IPS-15b (cell line): ENCODE data around the gene PSMD14.
"Not testable (repeated sequence)": the region's sequence is repeated elsewhere in the genome, so short reads cannot be mapped to it uniquely, and the experiment has no call there.

Experiments used
- H3K27me3 ChIP-seq: one replicate; pipeline ENCODE4 v1.6.1; 2013; ENCODE audit warnings: low read length; ENCODE audit not compliant: control insufficient read depth, insufficient read depth
- H3K36me3 ChIP-seq: one replicate; pipeline ENCODE4 v1.6.1; 2013; ENCODE audit warnings: low read length; ENCODE audit not compliant: control insufficient read depth, insufficient read depth
- H3K4me1 ChIP-seq: one replicate; pipeline ENCODE4 v1.6.1; 2013; ENCODE audit warnings: mild to moderate bottlenecking, low read length; ENCODE audit not compliant: control insufficient read depth, insufficient read depth
- H3K4me3 ChIP-seq: one replicate; pipeline ENCODE4 v1.5.1; 2013; ENCODE audit warnings: low read depth, low read length
- H3K9ac ChIP-seq: one replicate; pipeline ENCODE4 v1.6.1; 2013; ENCODE audit warnings: low read depth, mild to moderate bottlenecking, low read length
- H3K9me3 ChIP-seq: one replicate; pipeline ENCODE4 v1.6.1; 2013; ENCODE audit warnings: mild to moderate bottlenecking, low read length; ENCODE audit not compliant: control insufficient read depth, insufficient read depth

Gene PSMD14

DNA sequence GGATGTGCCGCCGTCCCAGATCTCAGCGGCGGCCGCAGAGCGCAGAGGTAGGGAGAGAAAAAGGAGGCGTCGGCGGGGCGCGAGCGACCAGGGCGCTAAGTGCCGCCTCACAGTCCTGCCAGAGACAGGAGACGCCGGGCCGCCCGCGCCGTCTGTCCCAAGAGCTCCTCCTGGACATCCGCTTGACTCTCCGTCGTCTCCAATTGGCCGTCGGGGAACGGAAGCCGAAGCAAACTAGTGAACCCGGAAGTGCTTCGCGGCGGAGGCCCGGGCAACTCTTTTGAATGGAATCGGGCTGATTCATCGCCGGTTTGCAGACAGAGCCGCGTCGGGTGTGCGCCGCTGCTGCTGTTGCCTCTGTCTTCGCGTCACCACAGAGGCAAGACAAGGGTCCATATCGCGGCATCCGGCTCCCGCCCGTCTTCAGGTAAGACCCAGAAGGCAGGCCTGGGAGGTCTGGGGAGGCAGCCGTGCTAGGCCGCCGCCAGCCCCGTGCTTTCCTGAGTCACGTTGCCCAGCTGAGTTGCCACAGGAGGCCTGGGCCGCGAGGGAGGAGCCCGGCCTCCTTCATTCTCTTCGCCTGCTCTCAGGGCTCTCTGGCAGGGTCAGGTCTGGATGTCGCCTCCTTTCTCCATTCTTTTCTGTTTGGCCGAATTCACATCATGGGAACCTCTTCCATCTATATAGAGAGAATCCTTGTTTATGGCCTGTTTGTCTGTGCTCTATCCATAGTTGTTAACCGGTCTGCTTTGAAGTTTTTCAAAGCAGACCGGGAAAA lies at the start of gene PSMD14:
PSMD14 (plus strand) TSS at position 248 of the 778 bp plus-strand sequence. CDS start 10,401 bp downstream, outside the sequence.
- Histone ChIP-seq H3K9ac (peak within 1 kb of the TSS; percentile 97), H3K9me3 (no peaks in the 10 kb centered on the region), H3K36me3 (no peaks in the 10 kb centered on the region), H3K27me3 (no peaks in the 10 kb centered on the region), H3K4me3 (peak within 1 kb of the TSS; percentile 86), H3K4me1 (no peaks in the 10 kb centered on the region)

DNA sequence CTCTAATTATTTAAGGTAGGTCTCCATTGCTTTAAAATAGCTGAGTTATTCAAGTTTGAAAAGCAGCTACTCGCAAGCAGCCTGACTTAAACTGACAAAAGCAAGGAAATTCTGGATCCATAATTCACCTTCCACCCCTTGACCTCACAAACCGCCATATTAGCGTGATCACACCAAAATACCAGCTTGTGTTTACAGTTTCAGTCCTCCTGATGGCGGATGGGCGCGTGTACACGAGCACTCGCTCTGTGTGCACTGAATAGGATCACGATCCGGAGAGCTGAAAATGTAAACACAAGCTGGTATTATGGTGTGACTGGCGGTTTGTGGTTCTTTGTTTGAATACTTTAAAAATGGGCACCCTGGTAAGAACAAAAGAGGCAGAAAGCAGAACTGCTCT lies 42.4 kb upstream of the PSMD14 start:
- Histone ChIP-seq H3K4me1 (no peaks in the 10 kb centered on the region), H3K9ac (no peak overlapping the region), H3K4me3 (no peak overlapping the region), H3K36me3 (no peaks in the 10 kb centered on the region), H3K27me3 (no peaks in the 10 kb centered on the region), H3K9me3 (no peaks in the 10 kb centered on the region)

DNA sequence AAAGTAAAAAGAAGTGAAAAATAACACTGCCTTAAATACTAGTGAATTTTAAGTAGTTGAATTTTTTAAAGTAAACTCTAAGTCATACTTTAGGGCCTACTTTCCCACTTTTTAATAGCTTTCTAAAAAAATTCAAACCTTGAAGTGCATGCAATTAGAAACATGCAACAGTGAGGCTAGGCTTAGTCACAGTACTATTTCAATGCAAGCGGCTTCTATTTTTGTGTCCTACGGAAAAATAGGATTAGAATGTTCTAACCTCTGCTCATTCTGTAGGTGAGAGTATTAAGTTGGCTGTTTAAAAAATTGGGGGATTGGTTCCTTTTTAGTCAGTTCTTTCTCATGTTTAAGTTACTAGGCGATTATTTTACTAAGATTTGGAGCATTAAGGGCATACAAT lies 39.1 kb upstream of the PSMD14 start:
- no peaks in the 10 kb centered on the region for H3K9me3 ChIP-seq
- H3K4me3 ChIP-seq, result no peak overlapping the region
- H3K9ac ChIP-seq, result no peak overlapping the region
- H3K27me3 ChIP-seq, result no peaks in the 10 kb centered on the region
- no peaks in the 10 kb centered on the region for H3K36me3 ChIP-seq
- no peaks in the 10 kb centered on the region for H3K4me1 ChIP-seq

DNA sequence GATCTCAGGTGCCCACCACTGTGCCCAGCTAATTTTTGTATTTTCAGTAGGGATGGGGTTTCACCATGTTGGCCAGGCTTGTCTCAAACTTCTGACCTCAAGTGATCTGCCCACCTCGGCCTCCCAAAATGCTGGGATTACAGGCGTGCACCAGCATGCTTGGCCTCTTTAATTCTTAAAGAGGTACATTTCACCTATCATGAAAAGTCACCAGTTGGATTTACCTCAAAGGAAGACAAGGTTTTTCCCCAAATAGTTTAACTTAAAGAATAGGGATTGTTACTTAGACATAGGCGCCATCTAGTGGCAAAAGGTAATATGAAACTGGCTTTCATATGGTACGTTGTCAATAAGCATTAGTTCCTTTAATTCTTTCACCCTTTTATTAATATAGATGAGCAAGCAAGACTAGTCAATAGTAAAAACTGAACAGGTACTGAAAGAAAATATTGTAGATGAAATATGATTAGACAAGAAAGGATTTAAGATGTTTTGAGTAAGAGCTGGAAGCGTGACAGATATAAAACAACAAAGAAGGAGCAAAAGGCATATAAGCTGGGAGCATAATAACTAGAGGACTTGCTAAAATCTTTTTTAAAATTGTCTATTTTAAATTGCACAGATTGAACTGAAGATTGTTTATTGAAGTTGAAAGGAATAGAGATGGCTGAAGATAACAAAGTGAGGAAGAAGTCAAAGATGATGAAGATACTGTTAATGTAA lies 35.0 kb upstream of the PSMD14 start:
- Histone ChIP-seq H3K9me3 (no peaks in the 10 kb centered on the region), H3K36me3 (no peaks in the 10 kb centered on the region), H3K4me1 (no peaks in the 10 kb centered on the region), H3K27me3 (no peaks in the 10 kb centered on the region), H3K4me3 (no peak overlapping the region), H3K9ac (no peak overlapping the region)

DNA sequence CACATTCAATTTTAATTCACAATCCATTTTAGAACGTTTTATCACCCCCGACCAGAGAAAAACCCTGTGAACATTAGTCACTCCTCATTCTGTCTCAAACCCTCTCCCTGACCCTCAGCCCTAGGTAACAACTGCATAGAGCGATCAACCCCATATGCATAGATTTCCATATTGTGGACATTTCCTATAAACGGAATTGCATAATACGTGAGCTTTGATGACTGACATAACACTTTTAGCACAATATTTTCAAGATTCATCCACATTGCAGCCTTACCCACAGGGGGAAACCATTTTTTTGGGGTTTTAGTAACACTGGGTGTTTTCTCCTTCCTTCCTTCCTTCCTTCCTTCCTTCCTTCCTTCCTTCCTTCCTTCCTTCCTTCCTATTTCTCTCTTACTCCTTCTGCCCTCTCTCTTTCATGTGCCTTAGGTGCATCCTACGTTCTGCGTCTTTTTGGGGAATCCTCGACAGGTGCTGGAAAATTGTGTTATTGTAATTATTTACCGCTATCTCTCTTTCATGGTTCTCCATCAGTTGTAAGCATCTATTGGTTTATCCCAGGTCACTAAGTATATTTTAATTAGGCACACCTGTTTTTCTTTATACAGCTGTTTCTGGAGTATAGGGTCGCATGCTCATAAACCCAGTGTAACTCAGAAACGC lies 29.5 kb upstream of the PSMD14 start:
- not testable (repeated sequence) for H3K27me3 ChIP-seq, H3K4me1 ChIP-seq, H3K9ac ChIP-seq, H3K9me3 ChIP-seq, H3K4me3 ChIP-seq, H3K36me3 ChIP-seq

DNA sequence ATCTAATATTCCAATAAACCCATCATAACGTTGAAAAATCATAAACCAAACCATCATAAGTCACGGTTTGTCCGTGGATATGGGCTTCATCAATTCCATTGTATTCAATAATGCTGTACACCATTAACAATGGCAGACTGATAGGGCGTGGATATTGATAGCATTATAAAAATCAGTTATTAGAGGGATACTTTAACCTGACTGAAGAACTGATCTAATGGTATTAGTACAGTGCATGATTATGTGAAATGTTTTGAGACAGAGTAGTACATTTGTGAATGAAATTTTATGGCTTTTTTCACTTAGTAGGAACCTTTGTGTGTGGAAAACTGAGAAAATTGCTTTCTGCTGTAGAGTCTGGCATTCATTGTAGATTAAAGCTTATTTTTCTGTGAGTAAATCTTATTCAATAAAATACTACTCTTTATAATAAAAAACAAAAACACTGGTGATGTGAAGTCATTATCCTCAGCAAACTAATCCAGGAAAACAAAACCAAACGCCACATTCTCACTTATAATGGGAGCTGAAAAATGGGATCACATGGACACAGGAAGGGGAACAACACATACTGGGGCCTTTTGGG lies 28.9 kb upstream of the PSMD14 start:
- not testable (repeated sequence) for H3K9ac ChIP-seq, H3K4me1 ChIP-seq

DNA sequence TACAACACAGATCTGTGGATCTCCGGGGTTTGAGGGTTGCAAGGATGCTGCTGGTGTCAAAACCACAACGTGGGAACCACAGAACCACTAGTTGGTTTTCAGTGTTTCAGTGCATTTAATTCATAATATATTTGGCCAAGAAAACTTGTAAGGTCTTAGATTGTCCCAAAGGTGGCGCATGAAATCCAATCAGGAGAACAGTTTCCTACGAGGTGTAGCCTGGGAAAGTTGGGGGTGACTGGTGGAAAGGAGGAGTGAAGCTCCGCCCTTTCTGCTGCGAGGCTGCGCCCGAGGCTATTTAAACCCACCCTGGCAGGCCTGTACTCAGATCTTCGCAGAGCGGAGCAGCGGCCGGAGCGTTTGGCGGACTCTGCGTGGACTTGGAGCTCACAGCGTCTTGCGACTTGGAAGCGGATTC lies 27.3 kb upstream of the PSMD14 start:
- not testable (repeated sequence) for H3K9me3 ChIP-seq, H3K4me3 ChIP-seq, H3K4me1 ChIP-seq, H3K27me3 ChIP-seq, H3K36me3 ChIP-seq, H3K9ac ChIP-seq

More for the DNA sequence above, 28.9 kb upstream of the PSMD14 start:
- H3K9me3 ChIP-seq, H3K36me3 ChIP-seq, H3K4me3 ChIP-seq, H3K27me3 ChIP-seq: not testable (repeated sequence)

DNA sequence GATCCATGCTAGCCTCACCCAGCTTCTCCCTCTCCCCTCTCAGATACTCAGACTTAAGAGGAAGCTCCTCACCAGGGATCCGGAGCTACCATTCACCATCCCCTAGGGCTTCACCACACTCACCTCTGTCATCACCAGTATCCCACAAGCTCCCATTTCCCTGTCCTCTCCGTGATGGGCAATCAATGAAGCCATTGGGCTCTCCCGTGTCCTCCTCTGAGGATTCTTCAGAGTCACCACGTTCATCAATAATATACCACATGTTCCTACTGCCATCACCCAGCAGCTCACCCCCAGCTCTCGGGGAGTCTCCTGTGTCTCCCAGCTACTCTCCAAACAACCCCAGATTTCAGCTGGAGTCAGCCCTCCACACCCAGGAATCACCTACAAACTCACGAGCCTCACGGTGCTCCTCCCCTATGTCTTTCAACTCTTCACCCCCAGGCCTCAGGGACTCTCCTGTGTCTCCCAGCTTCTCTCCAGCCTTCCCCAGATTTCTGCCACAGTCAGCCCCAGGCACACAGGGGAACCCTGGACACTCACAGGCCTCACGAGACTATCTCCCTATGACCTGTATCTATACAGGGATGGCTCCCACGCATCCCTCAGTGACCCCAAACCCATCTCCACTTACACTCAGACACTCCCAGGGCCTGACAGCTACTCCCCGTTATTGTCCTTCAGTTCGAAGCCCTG lies 26.5 kb upstream of the PSMD14 start:
- H3K4me1 ChIP-seq, H3K4me3 ChIP-seq, H3K36me3 ChIP-seq, H3K9ac ChIP-seq, H3K27me3 ChIP-seq, H3K9me3 ChIP-seq: not testable (repeated sequence)

DNA sequence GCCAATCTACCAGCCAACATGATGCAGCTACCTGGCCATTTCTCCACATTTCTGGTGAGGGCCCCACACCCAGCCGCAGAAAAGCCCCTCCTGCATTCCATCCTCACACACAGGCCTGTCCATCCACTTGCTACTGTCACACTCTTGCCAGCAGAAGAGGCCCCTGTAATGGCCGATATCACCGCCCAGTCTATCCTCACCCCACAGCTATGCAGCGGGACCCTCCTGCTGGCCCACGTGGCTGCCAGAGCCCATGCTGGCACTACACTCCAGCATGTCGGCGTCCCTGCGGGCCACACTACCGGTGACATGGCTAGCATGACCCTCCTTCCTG lies 25.9 kb upstream of the PSMD14 start:
- not testable (repeated sequence) for H3K27me3 ChIP-seq, H3K9me3 ChIP-seq, H3K4me3 ChIP-seq, H3K9ac ChIP-seq, H3K36me3 ChIP-seq, H3K4me1 ChIP-seq

DNA sequence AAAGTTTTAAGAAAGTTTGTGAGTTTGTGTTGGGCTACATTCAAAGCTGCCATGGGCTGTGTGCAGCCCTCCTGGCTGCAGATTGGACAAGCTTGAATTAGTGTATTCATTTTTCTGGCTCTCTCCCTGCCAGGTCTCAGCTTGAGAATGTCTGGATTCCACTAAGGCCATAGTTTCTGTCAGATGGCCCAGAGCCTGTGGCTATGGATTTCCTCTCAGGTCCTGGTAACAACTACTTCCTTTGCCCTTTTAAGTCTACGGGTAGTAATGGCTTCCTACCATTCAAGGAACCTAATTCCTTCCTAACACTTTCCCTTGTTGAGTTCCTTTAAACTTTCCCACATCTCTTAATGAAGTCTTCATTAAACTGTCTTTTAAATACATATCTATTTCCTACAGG lies 24.3 kb upstream of the PSMD14 start:
- Histone ChIP-seq H3K9me3 (peaks cover 3% of the 10 kb centered on the region), H3K4me1 (no peaks in the 10 kb centered on the region), H3K27me3 (no peaks in the 10 kb centered on the region), H3K36me3 (no peaks in the 10 kb centered on the region), H3K4me3 (no peak overlapping the region), H3K9ac (no peak overlapping the region)

DNA sequence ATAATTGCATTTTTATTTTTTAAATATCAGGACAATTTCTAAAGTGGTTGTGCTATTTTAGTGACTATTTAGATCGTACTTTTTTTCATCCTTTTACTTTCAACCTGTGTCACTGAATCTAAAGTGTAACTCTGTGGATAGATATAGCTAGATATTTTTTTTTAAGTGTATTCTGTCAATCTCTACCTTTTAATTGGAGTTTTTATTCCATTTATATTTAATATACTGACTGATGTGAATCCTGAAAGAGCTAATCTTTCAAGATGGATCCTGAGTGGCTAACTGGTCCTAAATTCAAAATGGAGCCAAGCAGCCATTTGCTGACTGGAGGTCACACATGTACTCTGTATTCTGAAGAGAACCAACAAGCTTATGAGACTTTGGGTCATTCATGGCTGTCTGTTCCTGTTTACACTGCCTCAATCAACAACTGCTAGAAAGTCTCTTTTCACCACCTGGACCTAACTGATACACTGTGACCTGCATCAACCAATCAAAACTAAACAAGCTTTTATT lies 4.6 kb upstream of the PSMD14 start:
- Histone ChIP-seq H3K9ac (no peak overlapping the region), H3K4me3 (no peak overlapping the region), H3K27me3 (no peaks in the 10 kb centered on the region), H3K36me3 (no peaks in the 10 kb centered on the region), H3K4me1 (no peaks in the 10 kb centered on the region), H3K9me3 (no peaks in the 10 kb centered on the region)
